Peyer's patch (tissue), 4 donors: Measurements from ENCODE around the gene NPB. TPM values are rescaled to one million over a fixed set of nuclear protein-coding genes. Genes with fewer than 3 reads are reported as not detected.

ENCODE experiments used
- DNase-seq, 3 donors: peaks; one replicate each; pipeline ENCODE4 v3.0.0-alpha.2; 2017 to 2019
- H3K27ac ChIP-seq, 4 donors: fragments of 200-600 bp; sonication (generic); one replicate each; pipeline ENCODE4 v1.5.1; 2016 to 2019
- H3K27me3 ChIP-seq, 2 donors: fragments of 200-600 bp; sonication (generic); one replicate each; pipeline ENCODE4 v1.5.1; 2019
- H3K36me3 ChIP-seq, 3 donors: fragments of 200-600 bp; sonication (generic); one replicate each; pipeline ENCODE4 v1.5.1; 2016 to 2019
- H3K4me1 ChIP-seq, 4 donors: fragments of 200-600 bp; sonication (generic); one replicate each; pipeline ENCODE4 v1.5.1; 2016 to 2019
- H3K4me3 ChIP-seq, 4 donors: fragments of 200-600 bp; sonication (generic); 1 replicate in 3 of 4; 2 replicates in 1 of 4; pipeline ENCODE4 v1.5.1; 2016 to 2019; ENCODE audit warnings: mild to moderate bottlenecking in 1 of 4
- H3K9me3 ChIP-seq, 4 donors: fragments of 200-600 bp; sonication (generic); one replicate each; pipeline ENCODE4 v1.5.1; 2016 to 2019; ENCODE audit warnings: mild to moderate bottlenecking in 1 of 4
- CTCF ChIP-seq, 6 experiments: fragments of 450-650 bp in 4 of 6; fragments of 200-600 bp in 2 of 6; sonication (generic) in 1 of 6; IDR thresholded peaks; one replicate each; pipeline ENCODE4 v1.5.1; 2017 to 2019; ENCODE audit warnings: antibody characterized with exemption in 6 of 6, mild to moderate bottlenecking in 3 of 6, moderate library complexity in 1 of 6
- POLR2A ChIP-seq, 2 donors: fragments of 450-650 bp; IDR thresholded peaks; one replicate each; pipeline ENCODE4 v1.5.1; 2017; ENCODE audit warnings: antibody characterized with exemption in 2 of 2, mild to moderate bottlenecking in 2 of 2, moderate library complexity in 2 of 2
- total RNA-seq, 4 donors: library from RNA; depleted of rRNA; stranded (reverse); fragments of >200 nt; gene quantifications; one replicate each; pipeline ENCODE4 v1.1.0, GENCODE V29; 2016

Gene NPB
- total RNA-seq, 4 donors from 2014 or later = 0.76 to 1.6 TPM; not detected in 2

GRCh38 chr17:81871387-81872230 is 30.4 kb upstream of the NPB start:
- peaks cover 9 to 49% (median 18%) of the 10 kb centered on the region in 4 donors for H3K4me1 ChIP-seq
- no peaks in the 10 kb centered on the region for H3K9me3 ChIP-seq
- no peaks in the 10 kb centered on the region for H3K27me3 ChIP-seq
- peak overlapping the region; percentile 98 to 100 (median 99) for H3K27ac ChIP-seq
- TF ChIP-seq CTCF (IDR thresholded peaks at IDR 0.05) (peak in 5 of 6 experiments; percentile 17 to 59 (median 39)), POLR2A (IDR thresholded peaks at IDR 0.05) (peak; percentile 90 to 96)
- H3K4me3 ChIP-seq = peak overlapping the region; percentile 89 to 97 (median 92)
- DNase-seq = peak; percentile 77 to 97 (median 92)
- H3K36me3 ChIP-seq = peaks cover 0 to 20% (median 0%) of the 10 kb centered on the region in 3 donors

- Histone ChIP-seq H3K27me3 (no peaks in the 10 kb centered on the region), H3K36me3 (peaks cover 0 to 13% (median 0%) of the 10 kb centered on the region in 3 donors), H3K27ac (no peak overlapping the region), H3K9me3 (no peaks in the 10 kb centered on the region), H3K4me1 (peaks cover 0 to 4% (median 0%) of the 10 kb centered on the region in 4 donors), H3K4me3 (no peak overlapping the region)
- no peak for DNase-seq
- TF ChIP-seq CTCF (IDR thresholded peaks at IDR 0.05) (no peak), POLR2A (IDR thresholded peaks at IDR 0.05) (no peak)
Observed at GRCh38 chr17:81877569-81877968, 24.5 kb upstream of the NPB start.

GRCh38 chr17:81878294-81878693 is 23.7 kb upstream of the NPB start:
- H3K27ac ChIP-seq = no peak overlapping the region
- no peaks in the 10 kb centered on the region for H3K9me3 ChIP-seq
- H3K4me1 ChIP-seq = no peaks in the 10 kb centered on the region
- no peaks in the 10 kb centered on the region for H3K27me3 ChIP-seq
- TF ChIP-seq POLR2A (IDR thresholded peaks at IDR 0.05) (no peak), CTCF (IDR thresholded peaks at IDR 0.05) (no peak)
- H3K4me3 ChIP-seq = no peak overlapping the region
- no peak for DNase-seq
- H3K36me3 ChIP-seq = peaks cover 0 to 13% (median 0%) of the 10 kb centered on the region in 3 donors

GRCh38 chr17:81879121-81879520 is 22.9 kb upstream of the NPB start:
- no peak for DNase-seq
- H3K36me3 ChIP-seq = peaks cover 0 to 21% (median 0%) of the 10 kb centered on the region in 3 donors
- H3K27me3 ChIP-seq = no peaks in the 10 kb centered on the region
- no peaks in the 10 kb centered on the region for H3K4me1 ChIP-seq
- TF ChIP-seq POLR2A (IDR thresholded peaks at IDR 0.05) = no peak
- TF ChIP-seq CTCF (IDR thresholded peaks at IDR 0.05) = no peak
- no peak overlapping the region for H3K4me3 ChIP-seq
- H3K9me3 ChIP-seq = no peaks in the 10 kb centered on the region
- no peak overlapping the region for H3K27ac ChIP-seq

- Histone ChIP-seq H3K27ac (no peak overlapping the region), H3K4me3 (no peak overlapping the region), H3K27me3 (no peaks in the 10 kb centered on the region), H3K9me3 (no peaks in the 10 kb centered on the region), H3K4me1 (no peaks in the 10 kb centered on the region), H3K36me3 (peaks cover 0 to 59% (median 3%) of the 10 kb centered on the region in 3 donors)
- TF ChIP-seq CTCF (IDR thresholded peaks at IDR 0.05) (no peak), POLR2A (IDR thresholded peaks at IDR 0.05) (no peak)
- DNase-seq = no peak
Observed at GRCh38 chr17:81884520-81884919, 17.5 kb upstream of the NPB start.
